ENCODE results near the gene ADCY9.

- no peak for TF ChIP-seq EZH2 (IDR thresholded peaks at IDR 0.05; ENCODE audit: insufficient read depth, poor library complexity, severe bottlenecking)
- TF ChIP-seq EZH2phosphoT487 (IDR thresholded peaks at IDR 0.05; ENCODE audit: insufficient read depth, low read depth): no peak
These were observed 180.3 kb downstream of the ADCY9 start for GRCh38 chr16:3935921-3936320.
